Keratinocyte (primary cell): ENCODE measurements around the gene APP. TPM values are rescaled to one million over a fixed set of nuclear protein-coding genes. Genes with fewer than 3 reads are reported as not detected.

Experiments used
- DNase-seq: peaks from one replicate; pipeline ENCODE4 v3.0.0-alpha.2; 2011; ENCODE audit warnings: low read depth, missing footprints, low spot score
- FAIRE-seq: peaks from 2 replicates; lab custom pipeline; 2011; peaks lifted over from hg19 to GRCh38; lab: Jason Lieb, UNC
- H2AFZ ChIP-seq: 2 replicates; pipeline ENCODE4 v1.6.0; 2012; ENCODE audit warnings: low read length, control low read depth, inconsistent platforms; ENCODE audit not compliant: control insufficient read depth
- H3K27ac ChIP-seq: 2 replicates; pipeline ENCODE4 v1.5.1; 2011; ENCODE audit warnings: low read length; ENCODE audit not compliant: control insufficient read depth, insufficient read depth
- H3K27me3 ChIP-seq: 3 replicates; pipeline ENCODE4 v1.6.0; 2011; ENCODE audit warnings: low read length; ENCODE audit not compliant: control insufficient read depth, insufficient read depth; ENCODE audit errors: extremely low read depth
- H3K36me3 ChIP-seq, 2 experiments: 2 replicates in 1 of 2; 3 replicates in 1 of 2; pipeline ENCODE4 v1.5.1; 2011; ENCODE audit warnings: low read length in 2 of 2, mild to moderate bottlenecking in 1 of 2; ENCODE audit not compliant: control insufficient read depth in 2 of 2, insufficient read depth in 2 of 2; ENCODE audit errors: extremely low read depth in 1 of 2
- H3K4me1 ChIP-seq: 3 replicates; pipeline ENCODE4 v1.5.1; 2011; ENCODE audit warnings: low read length; ENCODE audit not compliant: control insufficient read depth, insufficient read depth; ENCODE audit errors: extremely low read depth
- H3K4me2 ChIP-seq: 3 replicates; pipeline ENCODE4 v1.6.0; 2011; ENCODE audit warnings: low read depth, low read length; ENCODE audit not compliant: control insufficient read depth, insufficient read depth; ENCODE audit errors: extremely low read depth
- H3K4me3 ChIP-seq, 3 experiments: fragments of 200-600 bp in 1 of 3; sonication (generic) in 1 of 3; 2 replicates in 2 of 3; 3 replicates in 1 of 3; pipeline ENCODE4 v1.5.1; 2011 to 2016; ENCODE audit warnings: low read length in 3 of 3, mild to moderate bottlenecking in 3 of 3, control low read depth in 2 of 3, inconsistent platforms in 1 of 3, low read depth in 1 of 3, mixed read lengths in 1 of 3, mixed run types in 1 of 3, moderate library complexity in 1 of 3; ENCODE audit not compliant: control insufficient read depth in 2 of 3, insufficient read depth in 2 of 3; ENCODE audit errors: extremely low read depth in 1 of 3
- H3K79me2 ChIP-seq: 2 replicates; pipeline ENCODE4 v1.6.0; 2012; ENCODE audit warnings: low read length; ENCODE audit not compliant: control insufficient read depth, insufficient read depth
- H3K9ac ChIP-seq: 3 replicates; pipeline ENCODE4 v1.6.0; 2011; ENCODE audit warnings: low read length; ENCODE audit not compliant: control insufficient read depth, insufficient read depth; ENCODE audit errors: extremely low read depth
- H3K9me1 ChIP-seq: 3 replicates; pipeline ENCODE4 v1.6.0; 2011; ENCODE audit warnings: low read length; ENCODE audit not compliant: control insufficient read depth, insufficient read depth; ENCODE audit errors: extremely low read depth
- H3K9me3 ChIP-seq: 2 replicates; pipeline ENCODE4 v1.5.1; 2012; ENCODE audit warnings: low read depth, low read length; ENCODE audit not compliant: control insufficient read depth
- H4K20me1 ChIP-seq: 3 replicates; pipeline ENCODE4 v1.6.0; 2011; ENCODE audit warnings: low read length; ENCODE audit not compliant: control insufficient read depth, insufficient read depth; ENCODE audit errors: extremely low read depth
- CTCF ChIP-seq, 3 experiments: IDR thresholded peaks in 1 of 3; conservative IDR thresholded peaks in 1 of 3; optimal IDR thresholded peaks in 1 of 3; 2 replicates in 2 of 3; 3 replicates in 1 of 3; pipeline versions ENCODE3 to v1.5.1; 2011; ENCODE audit warnings: low read length in 3 of 3, mild to moderate bottlenecking in 3 of 3, moderate library complexity in 2 of 3, control low read depth in 1 of 3, inconsistent platforms in 1 of 3; ENCODE audit not compliant: insufficient read depth in 2 of 3; ENCODE audit errors: extremely low read depth in 1 of 3
- EZH2 ChIP-seq: IDR thresholded peaks from one replicate; pipeline ENCODE4 v1.6.1; 2012; ENCODE audit warnings: inconsistent platforms, mild to moderate bottlenecking, low read length, moderate library complexity
- dilution Hi-C: fragments of 300-500 bp; cut with MboI; formaldehyde crosslinking; loops from one replicate; pipeline ENCODE4 v1.7.0; 2020; ENCODE audit warnings: low sequenced_read_pairs; ENCODE audit not compliant: extremely low pct_ligation_motif_present
- polyA plus RNA-seq, 5 experiments: library from polyadenylated mRNA; depleted of rRNA in 3 of 5; stranded (reverse) in 3 of 5; stranded (forward) in 1 of 5; unstranded in 1 of 5; fragments of >200 nt; gene quantifications; 1 replicate in 1 of 5; 2 replicates in 3 of 5; 3 replicates in 1 of 5; pipeline versions ENCODE4 v1.2.1 to v1.2.3, GENCODE V29; 2011 to 2012; ENCODE audit warnings: missing spikeins in 2 of 5, low read depth in 1 of 5, low replicate concordance in 1 of 5

Gene APP
- polyA plus RNA-seq, 1 donor (not counting 4 experiments of a cell fraction or from before 2014, with no cell fraction given): 1,015 TPM

- no peak overlapping the region for H3K4me2 ChIP-seq
- H3K4me3 ChIP-seq: no peak overlapping the region
- H3K9ac ChIP-seq: no peak overlapping the region
- H3K79me2 ChIP-seq: peaks cover 6% of the 10 kb centered on the region
- peaks cover 19% of the 10 kb centered on the region for H3K4me1 ChIP-seq
- no peak for TF ChIP-seq CTCF (optimal IDR thresholded peaks at IDR 0.05 in 1 of 3, IDR thresholded peaks at IDR 0.05 in 1 of 3, conservative IDR thresholded peaks at IDR 0.05 in 1 of 3; ENCODE audit: extremely low read depth in 1 of 3, insufficient read depth in 2 of 3, low read length in 3 of 3)
- TF ChIP-seq EZH2: no peak
- peaks cover 22 to 25% of the 10 kb centered on the region in 2 experiments for H3K36me3 ChIP-seq
- no peak for FAIRE-seq
- no peaks in the 10 kb centered on the region for H3K9me3 ChIP-seq
- no peak overlapping the region for H3K27ac ChIP-seq
- H4K20me1 ChIP-seq: peaks cover 3% of the 10 kb centered on the region
- dilution Hi-C loops: no loop called here
- H2AFZ ChIP-seq: no peak overlapping the region
- DNase-seq: no peak
- no peaks in the 10 kb centered on the region for H3K27me3 ChIP-seq
- peaks cover 3% of the 10 kb centered on the region for H3K9me1 ChIP-seq
Observed at GRCh38 chr21:25984538-25984937, 186.0 kb downstream of the APP start.

DNA sequence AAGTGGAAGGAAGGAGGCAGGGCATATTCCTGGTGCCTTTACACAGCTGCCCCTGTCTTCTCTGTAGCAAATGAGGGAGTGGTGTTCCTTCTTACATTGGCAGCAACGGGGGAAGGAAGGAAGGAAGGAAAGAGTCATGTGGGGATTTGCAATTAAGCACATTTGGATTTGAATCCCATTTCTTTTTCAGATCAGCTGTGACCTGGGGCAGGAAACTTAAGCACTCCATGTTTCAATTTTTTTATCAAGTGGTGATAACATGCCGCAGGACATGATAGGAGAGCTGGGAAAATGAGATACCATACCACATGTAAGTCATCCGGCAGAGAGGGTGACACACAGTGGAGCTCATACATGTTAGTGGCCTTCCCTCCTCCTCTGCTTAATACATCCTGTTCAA lies 186.8 kb downstream of the APP start:
- peaks cover 20 to 22% of the 10 kb centered on the region in 2 experiments for H3K36me3 ChIP-seq

More for the DNA sequence above, 186.8 kb downstream of the APP start:
- Histone ChIP-seq H3K4me1 (peaks cover 19% of the 10 kb centered on the region), H3K4me3 (no peak overlapping the region), H3K4me2 (no peak overlapping the region), H3K27ac (no peak overlapping the region), H3K27me3 (no peaks in the 10 kb centered on the region), H4K20me1 (peaks cover 3% of the 10 kb centered on the region), H3K9ac (no peak overlapping the region), H3K9me3 (no peaks in the 10 kb centered on the region), H3K79me2 (peaks cover 6% of the 10 kb centered on the region), H2AFZ (no peak overlapping the region), H3K9me1 (peaks cover 3% of the 10 kb centered on the region)
- no peak for DNase-seq
- no peak for FAIRE-seq
- dilution Hi-C loops: no loop called here
- TF ChIP-seq CTCF (optimal IDR thresholded peaks at IDR 0.05 in 1 of 3, IDR thresholded peaks at IDR 0.05 in 1 of 3, conservative IDR thresholded peaks at IDR 0.05 in 1 of 3; ENCODE audit: extremely low read depth in 1 of 3, insufficient read depth in 2 of 3, low read length in 3 of 3) (no peak), EZH2 (no peak)
